Gastroesophageal sphincter (tissue), 4 donors: ENCODE data around the gene ANGPTL5. TPM values are rescaled to one million over a fixed set of nuclear protein-coding genes. Genes with fewer than 3 reads are reported as not detected.

Experiments
- ATAC-seq: fragments of 150-250 bp; one replicate; pipeline ENCODE4 v1.9.1; 2016; ENCODE audit warnings: mild to moderate bottlenecking, moderate library complexity
- H3K27ac ChIP-seq, 4 donors: fragments of 200-600 bp; sonication (generic) in 3 of 4; 1 replicate in 3 of 4; 2 replicates in 1 of 4; pipeline ENCODE4 v1.5.1; 2016 to 2019
- H3K27me3 ChIP-seq: fragments of 200-600 bp; sonication (generic); one replicate; pipeline ENCODE4 v1.5.1; 2019
- H3K36me3 ChIP-seq, 2 donors: fragments of 200-600 bp; sonication (generic); one replicate each; pipeline ENCODE4 v1.5.1; 2019; ENCODE audit warnings: control low read depth in 1 of 2
- H3K4me1 ChIP-seq, 3 donors: fragments of 200-600 bp; sonication (generic); 1 replicate in 2 of 3; 2 replicates in 1 of 3; pipeline ENCODE4 v1.5.1; 2016 to 2019; ENCODE audit warnings: control low read depth in 2 of 3
- H3K4me3 ChIP-seq, 2 donors: fragments of 200-600 bp; sonication (generic); one replicate each; pipeline ENCODE4 v1.5.1; 2019; ENCODE audit warnings: mild to moderate bottlenecking in 1 of 2, moderate library complexity in 1 of 2
- H3K9me3 ChIP-seq, 3 donors: fragments of 200-600 bp; sonication (generic); one replicate each; pipeline ENCODE4 v1.5.1; 2017 to 2019; ENCODE audit warnings: control low read depth in 2 of 3
- EP300 ChIP-seq: sonication (generic); formaldehyde crosslinking; IDR thresholded peaks from one replicate; pipeline ENCODE4 v1.6.1; 2017; ENCODE audit warnings: antibody characterized with exemption, mild to moderate bottlenecking
- POLR2A ChIP-seq, 2 donors: fragments of 450-650 bp; IDR thresholded peaks; one replicate each; pipeline ENCODE4 v1.6.1; 2017; ENCODE audit warnings: antibody characterized with exemption in 2 of 2, mild to moderate bottlenecking in 2 of 2, moderate library complexity in 1 of 2
- POLR2AphosphoS5 ChIP-seq: sonication (generic); formaldehyde crosslinking; IDR thresholded peaks from one replicate; pipeline ENCODE4 v1.6.1; 2017; ENCODE audit warnings: antibody characterized with exemption
- WGBS, 2 donors: methylation state at CpG; one replicate each; pipeline ENCODE4 v1.1.5; 2018; ENCODE audit warnings: low coverage in 1 of 2; 5-methylcytosine and 5-hydroxymethylcytosine counted together
- total RNA-seq, 4 donors: library from RNA; depleted of rRNA; stranded (reverse); fragments of >200 nt; gene quantifications; one replicate each; pipeline ENCODE4 v1.1.0, GENCODE V29; 2016
- TF ChIP-seq, protein P1 (sequence below), 4 experiments: fragments of 200-600 bp in 2 of 4; fragments of 450-650 bp in 2 of 4; sonication (generic) in 1 of 4; IDR thresholded peaks; one replicate each; pipeline ENCODE4 v1.5.1; 2017 to 2019; ENCODE audit warnings: antibody characterized with exemption in 4 of 4, mild to moderate bottlenecking in 2 of 4, moderate library complexity in 2 of 4

Gene ANGPTL5
- total RNA-seq, 4 donors from 2014 or later: 0.12 to 0.62 (median 0.57) TPM; not detected in 1

DNA sequence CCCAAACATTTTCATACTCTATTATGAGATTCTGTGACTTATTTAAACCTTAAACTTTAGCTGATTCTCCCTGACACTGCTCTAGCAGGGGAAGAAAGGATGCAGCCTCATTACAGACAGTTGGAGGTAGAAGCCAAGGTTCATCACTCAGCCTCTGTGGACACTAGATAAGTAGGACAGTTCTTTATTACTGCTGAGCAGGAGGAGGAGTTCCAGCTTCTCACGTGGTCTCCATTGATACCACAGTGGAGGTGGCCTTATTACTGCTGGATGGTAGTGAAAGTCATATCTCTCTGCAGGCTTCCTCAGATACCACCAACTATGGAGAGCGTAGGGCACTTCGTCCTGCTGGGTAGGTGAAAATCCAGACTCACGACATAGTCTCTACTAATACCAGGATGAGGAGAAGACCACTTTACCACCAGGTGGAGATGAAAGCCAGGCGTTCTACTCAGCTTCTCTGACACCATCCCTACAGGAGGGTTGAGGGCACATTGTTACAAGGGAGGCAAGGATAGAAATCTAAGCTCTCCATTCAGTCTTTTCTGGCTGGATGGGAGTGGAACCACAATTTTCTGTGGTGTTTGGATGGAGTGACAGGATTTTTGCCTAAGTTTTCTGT is 13.1 kb upstream of the ANGPTL5 start:
- Histone ChIP-seq H3K9me3 (no peaks in the 10 kb centered on the region), H3K27me3 (no peaks in the 10 kb centered on the region), H3K36me3 (peaks cover 0 to 13% of the 10 kb centered on the region in 2 donors), H3K4me3 (no peak overlapping the region), H3K27ac (no peak overlapping the region), H3K4me1 (no peaks in the 10 kb centered on the region)
- WGBS, 2 donors: 80 to 82% methylated on average over 1 to 5 of the region's 5 CpGs
- no peak for TF ChIP-seq POLR2A (IDR thresholded peaks at IDR 0.05)
- TF ChIP-seq POLR2AphosphoS5: no peak
- TF ChIP-seq EP300: no peak
- TF ChIP-seq, protein P1, sequence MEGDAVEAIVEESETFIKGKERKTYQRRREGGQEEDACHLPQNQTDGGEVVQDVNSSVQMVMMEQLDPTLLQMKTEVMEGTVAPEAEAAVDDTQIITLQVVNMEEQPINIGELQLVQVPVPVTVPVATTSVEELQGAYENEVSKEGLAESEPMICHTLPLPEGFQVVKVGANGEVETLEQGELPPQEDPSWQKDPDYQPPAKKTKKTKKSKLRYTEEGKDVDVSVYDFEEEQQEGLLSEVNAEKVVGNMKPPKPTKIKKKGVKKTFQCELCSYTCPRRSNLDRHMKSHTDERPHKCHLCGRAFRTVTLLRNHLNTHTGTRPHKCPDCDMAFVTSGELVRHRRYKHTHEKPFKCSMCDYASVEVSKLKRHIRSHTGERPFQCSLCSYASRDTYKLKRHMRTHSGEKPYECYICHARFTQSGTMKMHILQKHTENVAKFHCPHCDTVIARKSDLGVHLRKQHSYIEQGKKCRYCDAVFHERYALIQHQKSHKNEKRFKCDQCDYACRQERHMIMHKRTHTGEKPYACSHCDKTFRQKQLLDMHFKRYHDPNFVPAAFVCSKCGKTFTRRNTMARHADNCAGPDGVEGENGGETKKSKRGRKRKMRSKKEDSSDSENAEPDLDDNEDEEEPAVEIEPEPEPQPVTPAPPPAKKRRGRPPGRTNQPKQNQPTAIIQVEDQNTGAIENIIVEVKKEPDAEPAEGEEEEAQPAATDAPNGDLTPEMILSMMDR (IDR thresholded peaks at IDR 0.05): no peak
- ATAC-seq: no peak

DNA sequence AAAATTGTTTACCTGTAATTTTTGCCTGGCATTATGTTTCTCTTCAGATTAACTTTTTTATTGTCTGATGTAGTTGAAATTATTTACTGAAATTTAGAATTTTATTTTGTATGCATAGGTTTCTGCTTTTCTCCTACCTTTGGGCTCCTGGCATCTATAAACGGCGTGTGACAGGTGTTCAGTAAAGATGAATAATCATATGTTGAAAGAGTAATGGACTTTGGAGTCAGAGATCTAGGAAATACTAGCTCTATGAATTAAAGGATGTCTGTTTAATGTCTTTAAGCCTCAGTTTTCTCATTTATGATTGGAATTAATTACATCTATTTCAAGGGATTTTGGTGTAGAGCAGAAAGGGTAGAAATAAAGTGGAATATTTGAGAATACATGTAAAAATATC is 7.2 kb upstream of the ANGPTL5 start:
- TF ChIP-seq POLR2AphosphoS5: no peak
- TF ChIP-seq EP300: no peak
- no peak for TF ChIP-seq POLR2A (IDR thresholded peaks at IDR 0.05)
- no peak overlapping the region for H3K27ac ChIP-seq
- peaks cover 0 to 10% of the 10 kb centered on the region in 2 donors for H3K36me3 ChIP-seq
- no peak for ATAC-seq
- no peak overlapping the region for H3K4me3 ChIP-seq
- WGBS, 2 donors: 100% methylated on average over 2 of the region's 2 CpGs
- no peaks in the 10 kb centered on the region for H3K9me3 ChIP-seq
- no peaks in the 10 kb centered on the region for H3K27me3 ChIP-seq
- H3K4me1 ChIP-seq: no peaks in the 10 kb centered on the region

DNA sequence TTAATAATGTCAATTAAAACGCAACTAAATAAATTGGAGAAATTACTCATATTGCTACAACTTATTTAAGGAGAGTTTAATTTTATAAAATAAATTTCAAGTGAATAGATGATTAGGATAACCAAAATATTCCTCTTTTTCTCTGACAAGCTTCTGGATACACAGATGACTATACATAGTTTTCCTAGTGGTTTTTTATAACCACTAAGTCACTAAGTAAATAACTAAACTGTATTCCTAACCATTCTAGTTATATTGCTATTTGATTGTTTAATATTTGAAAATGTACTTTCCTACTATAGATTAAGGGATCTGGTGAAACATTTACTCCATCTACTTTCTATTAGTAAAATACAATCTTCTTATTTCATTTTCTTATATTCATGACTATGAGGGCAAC is 4.7 kb upstream of the ANGPTL5 start:
- no peaks in the 10 kb centered on the region for H3K27me3 ChIP-seq
- no peak for ATAC-seq
- H3K9me3 ChIP-seq: no peaks in the 10 kb centered on the region
- no peak overlapping the region for H3K27ac ChIP-seq
- H3K36me3 ChIP-seq: peaks cover 0 to 10% of the 10 kb centered on the region in 2 donors
- H3K4me3 ChIP-seq: no peak overlapping the region
- WGBS, 2 donors: 90 to 93% methylated on average over 1 of the region's 1 CpG
- H3K4me1 ChIP-seq: peaks cover 0 to 14% (median 4%) of the 10 kb centered on the region in 3 donors
- TF ChIP-seq, protein P1 (IDR thresholded peaks at IDR 0.05): no peak
- no peak for TF ChIP-seq POLR2A (IDR thresholded peaks at IDR 0.05)

DNA sequence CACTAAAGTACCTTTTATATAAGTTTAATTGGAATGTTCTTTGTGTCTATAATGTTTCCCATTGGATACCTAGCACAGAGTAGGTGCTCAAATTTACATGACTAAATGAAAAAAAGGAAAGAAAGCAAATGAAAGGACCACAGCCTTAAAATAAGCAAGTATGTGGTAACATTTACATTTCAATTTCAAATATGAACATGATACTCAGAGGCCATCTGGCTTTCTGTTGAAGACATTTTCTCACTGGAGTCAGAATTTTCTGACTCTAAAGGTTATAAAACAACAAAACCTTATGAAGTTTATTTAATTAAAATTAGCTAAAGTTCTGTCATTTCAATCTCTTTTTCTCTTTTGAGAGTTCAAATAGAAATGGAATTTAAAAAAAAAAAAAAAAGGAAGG is 904 bp upstream of the ANGPTL5 start:
- no peak for ATAC-seq
- TF ChIP-seq EP300 (no peak), POLR2AphosphoS5 (no peak), POLR2A (IDR thresholded peaks at IDR 0.05) (no peak)
- TF ChIP-seq, protein P1 (IDR thresholded peaks at IDR 0.05): no peak
- no peaks in the 10 kb centered on the region for H3K27me3 ChIP-seq

DNA sequence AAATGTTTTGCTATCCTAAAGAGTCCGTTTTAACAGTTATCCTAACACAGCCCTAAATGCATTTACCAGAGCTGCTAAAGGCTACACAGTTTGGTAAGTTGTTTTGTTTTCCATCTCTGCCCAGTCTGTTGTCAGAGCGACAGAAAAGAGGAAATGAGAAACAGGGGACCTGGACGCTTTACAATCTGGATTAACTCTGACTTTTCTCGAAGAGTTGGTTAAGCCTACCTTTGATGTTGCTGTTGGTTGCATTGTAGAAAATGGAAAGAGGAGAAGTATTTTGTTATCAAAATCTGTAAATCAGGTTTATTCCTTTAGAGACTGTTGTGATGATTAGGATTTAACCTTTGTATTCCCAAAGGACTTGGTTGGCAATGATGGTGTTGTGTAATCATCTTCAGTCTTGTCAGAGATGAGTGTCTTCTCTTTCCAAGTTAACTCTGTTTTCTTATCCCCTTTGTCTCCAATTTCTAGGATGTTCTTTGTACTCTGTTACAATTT is 481 bp downstream of the ANGPTL5 start:
- Histone ChIP-seq H3K4me3 (peak overlapping the region; percentile 75 to 92), H3K36me3 (peaks cover 0 to 4% of the 10 kb centered on the region in 2 donors), H3K9me3 (no peaks in the 10 kb centered on the region), H3K27ac (peak overlapping the region; percentile 77 to 94 (median 88)), H3K4me1 (peaks cover 5 to 37% (median 7%) of the 10 kb centered on the region in 3 donors), H3K27me3 (no peaks in the 10 kb centered on the region)
- TF ChIP-seq POLR2AphosphoS5 (no peak), EP300 (no peak), POLR2A (IDR thresholded peaks at IDR 0.05) (no peak)
- TF ChIP-seq, protein P1 (IDR thresholded peaks at IDR 0.05): no peak
- 2 to 5% methylated on average over 4 of the region's 4 CpGs for WGBS, 2 donors
- ATAC-seq: no peak

More for the DNA sequence above, 904 bp upstream of the ANGPTL5 start:
- Histone ChIP-seq H3K27ac (peak overlapping the region in 1 of 4 donors; percentile 15), H3K4me1 (peaks cover 5 to 37% (median 7%) of the 10 kb centered on the region in 3 donors), H3K9me3 (no peaks in the 10 kb centered on the region), H3K4me3 (no peak overlapping the region), H3K36me3 (peaks cover 0 to 7% of the 10 kb centered on the region in 2 donors)
